Right renal cortex interstitium (tissue), 3 donors: ENCODE results near the gene LRRK1. TPM values are rescaled to one million over a fixed set of nuclear protein-coding genes. Genes with fewer than 3 reads are reported as not detected.

Experiments used
- DNase-seq, 3 donors: peaks; one replicate each; pipeline ENCODE4 v3.0.0-alpha.2; 2013; ENCODE audit warnings: low read depth in 3 of 3, low spot score in 2 of 3
- polyA plus RNA-seq, 3 donors: library from polyadenylated mRNA; unstranded; fragments of 120-200 nt; gene quantifications; one replicate each; pipeline ENCODE4 v1.2.1, GENCODE V29; 2013; ENCODE audit not compliant: insufficient read length in 3 of 3

The LRRK1 gene
- polyA plus RNA-seq, 3 donors, result 1.7 to 3.6 (median 3.1) TPM

DNA sequence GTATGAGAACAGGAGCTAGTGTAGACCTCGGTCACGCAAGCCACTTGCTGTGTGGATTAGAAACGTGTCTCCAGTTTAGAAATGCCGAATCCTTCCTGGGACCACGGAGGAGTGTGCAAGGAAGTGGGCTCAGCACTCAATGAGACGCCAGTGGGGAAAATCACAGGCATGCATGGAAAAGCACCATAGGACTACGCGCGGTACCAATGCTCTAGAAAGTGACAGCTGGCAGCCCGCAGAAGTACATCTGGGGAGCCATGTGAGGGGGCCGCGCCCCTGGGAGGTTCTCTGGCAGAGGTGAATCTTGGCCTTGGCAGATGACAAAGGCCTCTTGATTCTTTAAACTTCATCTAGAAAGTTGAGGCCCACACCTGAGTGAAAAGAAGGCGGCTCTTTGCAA is 99.3 kb downstream of the LRRK1 start:
- no peak for DNase-seq

DNA sequence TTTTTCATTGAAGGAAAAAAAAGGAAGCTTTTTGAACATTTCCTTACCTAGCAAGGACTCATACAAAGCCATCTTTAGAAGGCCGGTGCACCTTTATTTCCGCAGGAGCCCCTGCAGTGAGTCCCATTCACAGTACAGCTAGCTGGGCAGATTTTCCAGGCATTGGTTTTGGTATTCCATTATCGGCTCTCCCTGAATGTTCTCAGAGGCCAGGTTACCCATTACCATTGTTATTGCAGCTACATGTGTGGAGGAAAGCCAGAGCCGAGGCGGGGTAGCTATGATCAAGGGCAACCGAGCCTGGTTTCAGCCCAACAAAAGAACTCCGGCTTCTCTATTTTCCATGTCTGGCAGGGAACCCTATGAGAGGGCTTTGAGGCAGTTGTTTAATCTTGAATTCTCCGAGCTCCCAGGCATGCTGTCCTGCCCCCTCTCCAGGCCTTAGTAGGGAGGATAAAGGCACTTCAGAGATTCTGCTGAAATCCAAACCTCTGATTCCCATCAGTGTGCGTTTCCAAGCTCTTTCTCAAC is 100.3 kb downstream of the LRRK1 start:
- no peak for DNase-seq

DNA sequence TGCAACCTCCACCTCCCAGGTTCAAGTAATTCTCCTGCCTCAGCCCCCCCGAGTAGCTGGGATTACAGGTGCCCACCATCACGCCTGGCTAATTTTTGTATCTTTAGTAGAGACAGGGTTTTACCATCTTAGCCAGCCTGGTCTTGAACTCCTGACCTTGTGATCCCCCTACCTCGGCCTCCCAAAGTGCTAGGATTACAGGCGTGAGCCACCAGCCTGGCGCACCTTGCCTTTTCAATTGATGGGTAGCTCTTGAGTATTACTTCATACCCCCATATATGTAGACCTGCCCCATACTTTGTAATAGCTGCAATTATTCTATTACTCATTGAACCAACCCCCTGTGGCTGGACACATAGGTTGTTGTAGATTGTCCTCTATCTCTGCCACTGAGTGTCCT is 101.3 kb downstream of the LRRK1 start:
- DNase-seq, result no peak

DNA sequence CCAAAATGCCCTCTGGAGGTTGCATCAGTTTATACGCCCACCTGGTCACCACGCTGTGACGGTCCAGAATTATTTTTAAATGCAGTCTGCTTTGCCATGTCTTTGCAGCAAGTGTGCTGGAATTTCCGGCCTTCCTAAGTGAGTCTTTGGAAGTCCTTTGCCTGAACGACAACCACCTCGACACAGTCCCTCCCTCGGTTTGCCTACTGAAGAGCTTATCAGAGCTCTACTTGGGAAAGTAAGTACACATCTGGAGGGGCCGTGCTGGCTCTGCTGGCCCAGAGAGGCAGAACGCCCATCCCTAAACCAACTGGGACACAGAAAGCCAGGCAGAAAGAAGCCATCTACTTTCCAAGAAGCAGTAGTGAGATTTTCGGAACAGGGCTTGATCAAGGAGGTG is 101.8 kb downstream of the LRRK1 start:
- DNase-seq, result no peak

DNA sequence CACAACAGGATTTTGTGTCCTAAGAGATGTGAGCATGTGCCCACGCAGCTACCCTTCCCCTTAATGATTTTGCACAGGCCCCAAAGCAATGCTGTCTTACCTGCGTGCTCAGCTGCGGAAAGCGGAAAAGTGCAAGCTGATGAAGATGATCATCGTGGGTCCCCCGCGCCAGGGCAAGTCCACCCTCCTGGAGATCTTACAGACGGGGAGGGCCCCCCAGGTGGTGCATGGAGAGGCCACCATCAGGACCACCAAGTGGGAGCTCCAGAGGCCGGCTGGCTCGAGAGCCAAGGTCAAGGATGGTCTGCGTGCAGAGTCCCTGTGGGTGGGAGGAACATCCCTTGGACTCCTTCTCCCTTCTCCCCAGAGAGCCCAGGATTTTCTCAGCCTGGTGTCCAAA is 103.1 kb downstream of the LRRK1 start:
- DNase-seq, result no peak

DNA sequence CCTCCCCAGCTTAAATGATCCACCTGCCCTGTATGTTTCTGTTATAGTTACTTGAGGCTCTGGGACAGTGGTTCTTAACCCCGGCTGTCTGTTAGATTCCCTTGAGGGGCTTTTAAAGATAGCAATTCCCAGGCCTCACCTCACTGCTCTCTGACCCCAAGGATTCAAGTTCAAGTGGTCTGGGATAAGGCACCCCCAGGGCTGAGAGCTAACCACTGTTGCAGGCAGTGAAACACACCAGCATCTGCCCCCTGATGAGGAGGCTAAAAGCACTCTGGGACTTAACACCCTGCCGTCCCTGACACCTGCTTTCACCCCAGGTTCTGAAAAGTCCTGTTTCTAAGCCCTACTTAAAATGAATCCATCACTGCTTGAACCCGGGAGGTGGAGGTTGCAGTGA is 103.7 kb downstream of the LRRK1 start:
- DNase-seq, result no peak

DNA sequence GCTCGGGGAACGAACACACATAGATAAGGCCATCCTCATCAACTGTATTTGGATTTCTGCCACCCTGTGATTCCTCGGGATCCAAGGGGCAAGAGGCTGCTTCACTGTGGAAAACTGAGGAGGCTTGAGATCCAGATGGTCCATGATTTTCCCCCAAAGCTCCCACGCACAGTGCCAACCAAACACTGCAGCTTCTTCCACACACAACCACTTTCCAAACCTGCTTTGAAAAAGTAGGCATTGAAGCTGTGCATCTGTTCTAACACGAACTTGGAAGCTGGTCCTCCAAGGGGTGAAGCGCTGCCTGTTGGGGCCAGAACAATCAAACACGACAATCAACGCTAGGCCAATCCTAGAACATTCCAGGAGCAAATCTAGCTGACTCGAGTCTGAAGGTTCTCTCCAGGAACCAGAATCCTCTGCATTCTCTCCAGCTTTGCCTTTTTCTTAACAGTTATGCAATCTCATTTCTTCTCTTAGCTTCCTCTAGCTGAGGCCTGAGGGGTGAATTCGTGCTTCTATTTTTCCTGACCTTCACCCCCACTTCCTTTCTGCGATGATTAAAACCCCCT is 104.4 kb downstream of the LRRK1 start:
- DNase-seq, result no peak

DNA sequence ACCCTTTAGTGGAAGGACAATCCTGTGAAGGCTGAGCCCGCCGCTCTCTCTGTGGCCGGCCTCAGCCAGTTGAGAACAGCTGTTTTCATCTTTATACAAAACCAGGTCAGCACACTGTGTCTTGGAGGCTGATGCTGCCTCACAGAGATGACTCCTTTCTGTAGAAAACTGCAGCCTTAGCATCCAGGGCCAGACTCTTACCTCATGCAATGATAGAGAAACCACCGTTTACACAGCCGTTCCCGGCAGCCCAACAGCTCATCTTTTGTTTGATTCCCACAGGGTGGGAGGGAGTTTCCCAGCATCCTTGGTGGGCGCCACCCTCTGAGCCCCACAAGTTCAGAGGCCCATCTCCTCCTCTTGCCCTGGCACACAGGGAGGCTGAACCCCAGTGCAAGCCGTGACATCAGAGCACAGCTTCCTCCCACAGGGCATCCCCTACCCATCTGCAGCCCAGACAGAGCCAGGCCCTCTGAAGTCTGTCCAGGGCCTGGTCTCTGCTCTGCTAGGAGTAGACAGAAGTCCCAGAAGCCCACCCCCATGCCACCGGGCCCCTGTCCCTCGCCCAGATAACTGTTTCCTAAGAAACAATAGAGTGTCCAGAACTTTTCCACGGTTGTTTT is 105.0 kb downstream of the LRRK1 start:
- no peak for DNase-seq

DNA sequence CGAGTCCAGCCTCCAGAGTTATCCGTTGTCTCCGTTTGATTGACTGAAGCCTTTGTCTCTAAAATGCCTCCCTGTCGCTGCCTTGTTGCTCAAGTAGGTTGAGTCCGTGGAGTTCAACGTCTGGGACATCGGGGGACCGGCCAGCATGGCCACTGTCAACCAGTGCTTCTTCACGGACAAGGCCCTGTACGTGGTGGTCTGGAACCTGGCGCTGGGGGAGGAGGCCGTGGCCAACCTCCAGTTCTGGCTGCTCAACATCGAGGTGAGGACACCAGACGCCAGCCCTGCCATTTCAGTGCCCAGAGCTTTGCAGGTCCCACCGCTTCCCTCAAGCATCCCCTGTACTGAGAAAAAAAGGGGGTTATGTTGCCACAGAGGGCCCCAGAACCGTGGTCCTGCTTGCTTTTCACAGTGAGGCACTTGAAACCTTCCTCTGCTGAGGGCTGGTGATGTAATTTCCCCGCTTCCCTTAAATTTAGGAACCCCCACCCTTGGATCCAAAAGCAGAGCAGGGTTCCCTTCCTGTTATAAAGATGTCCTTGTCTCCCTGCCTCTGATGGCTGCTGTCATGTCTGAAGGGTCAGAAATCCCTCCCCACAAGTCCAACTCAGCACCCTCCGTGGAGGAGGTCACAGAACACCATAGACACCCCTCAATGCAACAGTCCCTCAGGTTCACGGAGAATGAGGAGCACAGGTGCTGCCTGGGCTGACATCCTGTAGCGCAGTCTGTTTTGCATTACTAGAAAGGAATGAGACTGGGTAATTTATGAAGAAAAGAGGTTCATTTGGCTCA is 105.7 kb downstream of the LRRK1 start:
- DNase-seq, result no peak

DNA sequence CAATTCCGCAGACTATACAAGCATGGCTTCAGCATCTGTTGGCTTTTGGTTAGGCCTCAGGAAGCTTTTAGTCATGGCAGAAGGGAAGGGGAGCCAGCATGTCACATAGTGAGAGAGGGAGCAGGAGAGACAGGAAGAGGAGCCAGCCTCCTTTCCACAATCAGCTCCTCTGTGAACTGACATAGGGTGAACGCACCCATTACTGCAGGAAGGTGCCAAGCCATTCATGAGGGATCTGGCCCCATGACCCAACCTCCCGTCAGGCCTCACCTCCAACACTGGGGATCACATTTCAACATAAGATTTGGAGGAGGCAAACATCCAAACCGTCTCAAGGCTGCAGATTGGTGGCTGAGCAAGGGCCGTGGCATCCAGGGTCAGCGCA is 106.3 kb downstream of the LRRK1 start:
- DNase-seq, result no peak

DNA sequence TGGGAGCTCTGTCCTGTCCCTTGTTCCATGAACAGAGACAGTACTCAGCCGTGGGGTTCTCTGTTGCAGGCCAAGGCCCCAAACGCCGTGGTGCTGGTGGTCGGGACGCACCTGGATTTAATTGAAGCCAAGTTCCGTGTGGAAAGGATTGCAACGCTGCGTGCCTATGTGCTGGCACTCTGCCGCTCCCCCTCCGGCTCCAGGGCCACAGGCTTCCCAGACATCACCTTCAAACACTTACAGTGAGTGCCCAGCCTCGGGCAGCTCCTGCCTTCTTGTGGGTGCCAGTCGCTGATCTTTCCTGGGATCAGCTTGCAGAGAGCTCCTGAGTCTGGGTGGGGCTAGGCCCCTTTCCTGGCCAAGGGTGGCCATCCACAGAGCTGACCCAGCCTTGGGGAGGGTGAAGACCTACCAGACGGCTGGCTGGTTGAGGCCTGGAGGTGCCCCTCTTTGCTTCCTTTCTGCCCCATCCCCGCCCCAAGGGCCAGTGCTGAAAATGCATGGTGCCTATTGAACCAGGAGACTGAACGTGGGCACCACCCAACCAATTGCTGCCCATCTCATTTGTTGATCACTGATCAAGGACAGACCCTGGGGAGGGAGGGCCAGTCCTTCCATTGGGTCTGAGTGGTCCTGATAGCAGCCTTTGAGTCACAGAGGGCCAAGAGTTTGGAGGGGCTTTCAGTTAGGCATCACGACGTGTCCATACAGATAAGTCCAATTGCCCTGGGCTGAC is 106.9 kb downstream of the LRRK1 start:
- no peak for DNase-seq

DNA sequence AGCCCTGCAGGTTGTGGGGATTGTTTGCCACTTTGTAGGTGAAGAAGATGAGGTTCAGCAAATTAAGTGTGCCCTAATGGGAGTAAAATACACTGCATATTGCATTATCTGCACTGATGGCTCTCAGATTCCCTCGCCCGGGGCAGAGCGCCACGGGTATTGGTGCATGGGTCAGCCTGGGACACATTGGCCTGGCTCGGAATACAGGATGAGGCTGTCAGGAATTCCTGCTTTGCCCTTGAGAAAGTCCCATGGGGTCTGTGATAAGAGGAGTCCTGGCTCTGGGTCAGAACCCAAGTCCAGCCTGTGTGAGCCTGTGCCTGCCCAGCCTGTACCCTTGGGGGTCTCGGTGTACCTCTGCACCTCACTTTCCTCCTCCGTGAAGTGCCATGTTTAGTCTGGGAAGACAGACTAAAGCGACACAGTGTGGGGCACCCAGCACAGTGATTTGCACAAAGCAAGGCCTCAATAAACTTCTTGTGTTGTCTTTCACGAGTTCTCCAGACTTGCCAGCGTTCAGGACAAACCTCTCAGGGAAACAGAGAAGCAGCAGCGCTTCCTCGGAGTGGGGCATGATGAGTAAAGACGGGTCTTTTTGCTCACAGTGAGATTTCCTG is 107.6 kb downstream of the LRRK1 start:
- no peak for DNase-seq

DNA sequence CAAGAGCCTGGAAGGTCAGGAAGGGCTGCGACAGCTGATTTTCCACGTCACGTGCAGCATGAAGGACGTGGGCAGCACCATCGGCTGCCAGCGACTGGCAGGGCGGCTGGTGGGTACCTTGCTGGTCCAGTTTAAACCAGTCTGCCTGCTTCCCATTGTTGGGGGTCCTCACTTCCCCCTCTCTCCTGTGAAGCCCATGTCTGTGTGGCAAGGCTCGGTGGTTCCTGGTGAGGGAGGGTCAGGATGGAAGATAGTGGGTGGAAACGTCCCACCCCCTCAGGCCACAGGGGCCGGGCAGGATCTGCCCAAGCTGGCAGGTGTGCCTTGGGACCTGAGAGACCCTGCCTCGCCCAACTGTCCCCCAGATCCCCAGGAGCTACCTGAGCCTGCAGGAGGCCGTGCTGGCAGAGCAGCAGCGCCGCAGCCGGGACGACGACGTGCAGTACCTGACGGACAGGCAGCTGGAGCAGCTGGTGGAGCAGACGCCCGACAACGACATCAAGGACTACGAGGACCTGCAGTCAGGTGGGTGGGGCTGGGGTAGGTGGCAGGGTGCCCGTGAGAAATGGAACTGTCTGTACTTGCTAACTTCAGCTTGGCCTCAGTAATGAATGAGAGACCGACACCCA is 108.2 kb downstream of the LRRK1 start:
- DNase-seq, result no peak

DNA sequence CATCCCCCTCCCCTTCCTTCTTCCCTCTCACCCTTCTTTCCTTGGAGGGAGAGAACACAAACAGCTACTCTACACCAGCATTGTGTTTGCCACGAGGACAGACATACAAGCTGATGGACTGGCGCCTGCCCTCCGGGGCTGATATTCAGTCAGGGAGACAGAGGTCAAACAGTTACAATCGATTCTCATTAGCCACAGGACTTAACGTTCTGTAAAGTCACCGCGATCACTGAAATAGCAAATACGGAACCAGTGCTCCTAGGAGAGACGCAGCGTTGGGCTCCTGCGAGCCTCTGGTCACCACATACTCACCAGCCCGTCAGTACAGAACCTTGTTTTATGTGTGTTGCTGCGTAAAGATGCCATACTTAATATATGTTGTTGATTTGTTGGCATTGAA is 108.8 kb downstream of the LRRK1 start:
- DNase-seq, result no peak

DNA sequence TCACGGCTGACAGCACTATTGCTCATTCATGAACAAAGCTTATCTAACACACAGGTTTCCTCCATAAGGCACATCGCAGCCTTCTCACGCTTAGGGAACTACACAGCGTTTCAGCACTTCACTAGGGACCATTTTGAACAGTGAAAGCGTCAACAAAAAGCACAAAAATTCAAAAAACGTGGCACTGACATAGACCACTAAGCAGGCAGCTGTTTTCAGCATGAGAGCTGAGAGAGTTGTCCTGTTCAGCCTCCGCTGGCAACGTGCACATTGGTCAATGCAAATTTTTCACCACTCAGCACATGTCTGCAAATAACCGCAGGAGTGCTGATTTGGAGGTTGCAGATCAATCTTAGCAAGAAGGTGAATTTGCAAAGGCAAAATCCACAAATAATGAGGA is 109.2 kb downstream of the LRRK1 start:
- DNase-seq, result no peak

DNA sequence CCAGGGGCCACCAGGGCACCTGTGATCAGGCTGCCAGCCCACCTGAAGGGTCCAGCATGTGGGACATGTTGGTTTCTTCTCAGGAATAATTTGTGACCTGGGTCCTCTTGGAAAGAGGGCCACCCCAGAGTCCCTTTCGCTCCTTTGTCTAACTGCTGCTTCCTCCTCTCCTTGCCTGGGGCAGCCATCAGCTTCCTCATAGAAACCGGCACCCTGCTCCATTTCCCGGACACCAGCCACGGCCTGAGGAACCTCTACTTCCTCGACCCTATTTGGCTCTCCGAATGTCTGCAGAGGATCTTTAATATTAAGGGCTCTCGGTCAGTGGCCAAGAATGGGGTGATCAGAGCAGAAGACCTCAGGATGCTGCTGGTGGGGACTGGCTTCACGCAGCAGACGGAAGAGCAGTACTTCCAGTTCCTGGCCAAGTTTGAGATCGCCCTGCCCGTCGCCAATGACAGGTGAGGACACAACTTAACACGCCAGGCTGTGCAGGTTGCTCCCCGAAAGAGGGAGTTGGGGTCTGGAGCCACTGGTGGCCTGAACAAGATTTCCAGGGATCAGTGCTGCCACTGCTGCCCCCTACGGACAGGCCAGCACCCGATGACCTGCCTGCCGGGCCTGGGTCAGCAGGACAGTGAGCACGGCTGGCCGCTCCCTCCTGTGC is 109.7 kb downstream of the LRRK1 start:
- no peak for DNase-seq

DNA sequence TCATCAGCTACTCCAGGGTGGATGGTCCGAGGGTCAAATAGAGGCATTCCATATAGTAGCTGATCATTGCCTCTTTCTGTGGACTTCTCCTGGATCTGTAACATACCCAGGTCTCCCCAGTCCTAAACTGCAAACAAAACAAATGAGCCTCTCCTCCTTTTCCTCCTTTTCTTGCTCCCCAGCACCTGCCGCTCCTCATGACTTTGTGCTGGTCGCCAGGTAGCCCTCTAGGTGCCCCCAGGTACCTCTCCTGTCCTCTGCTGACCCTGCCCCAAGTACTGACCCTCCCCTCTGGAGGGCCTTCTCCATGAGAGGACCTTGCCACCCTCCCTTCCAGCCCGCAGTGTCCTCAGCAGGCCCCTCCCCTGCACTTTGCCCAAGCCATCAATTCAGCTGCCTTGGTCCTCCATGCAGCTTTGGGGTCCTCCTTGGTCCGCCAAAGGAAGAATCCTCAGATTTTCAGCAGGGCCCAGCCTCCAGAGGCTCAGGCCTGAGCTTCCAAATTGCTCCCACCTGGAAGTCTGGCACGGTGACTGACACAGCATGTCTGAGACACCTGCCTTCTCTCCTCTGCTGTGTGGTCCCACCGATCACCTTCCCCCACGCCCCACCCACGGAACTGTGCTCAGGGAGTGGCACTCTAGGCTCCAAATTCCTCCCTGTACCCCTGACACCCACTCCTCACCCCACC is 111.0 kb downstream of the LRRK1 start:
- DNase-seq, result no peak

DNA sequence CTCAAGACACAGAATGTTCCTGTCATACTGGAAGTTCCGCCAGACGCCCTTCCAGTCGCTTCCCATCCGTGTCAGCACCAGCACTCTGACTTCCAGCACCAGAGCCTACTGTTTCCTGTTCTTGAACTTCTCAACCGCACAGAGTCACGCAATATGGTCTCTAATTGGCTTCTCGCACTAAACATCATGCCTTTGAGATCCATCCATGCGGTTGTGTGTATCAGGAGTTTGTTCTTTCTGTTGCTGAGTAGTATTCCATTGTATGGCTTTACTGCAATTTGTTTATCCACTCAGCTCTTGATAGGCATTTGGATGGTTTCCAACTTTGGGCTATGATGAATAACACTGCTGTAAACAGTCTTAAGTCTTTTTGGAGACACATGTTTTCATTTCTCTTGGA is 112.1 kb downstream of the LRRK1 start:
- DNase-seq, result no peak

DNA sequence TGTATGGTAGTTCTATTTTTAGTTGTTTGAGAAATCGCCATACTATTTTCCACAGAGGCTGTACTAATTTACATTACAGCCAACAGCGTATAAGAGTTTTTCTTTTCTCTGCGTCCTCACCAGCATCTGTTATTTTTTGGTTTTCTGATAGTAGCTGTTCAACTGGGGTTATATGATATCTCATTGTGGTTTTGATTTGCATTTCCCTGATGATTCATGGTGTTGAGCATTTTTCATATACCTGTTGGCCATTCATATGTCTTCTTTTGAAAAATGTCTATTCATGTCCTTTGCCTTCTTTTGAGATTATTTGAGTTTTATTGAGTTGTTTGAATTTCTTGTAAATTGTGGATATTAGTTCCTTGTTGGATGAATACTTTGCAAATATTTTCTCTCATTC is 114.6 kb downstream of the LRRK1 start:
- no peak for DNase-seq
